RPMI7951 (cell line): Measurements from ENCODE around the gene ADARB1. TPM values are rescaled to one million over a fixed set of nuclear protein-coding genes. Genes with fewer than 3 reads are reported as not detected.
A peak's percentile ranks its signal among the peaks of the same experiment; 100 is the strongest.

ENCODE experiments used
- DNase-seq: peaks from one replicate; pipeline ENCODE4 v3.0.0-alpha.2; 2012; ENCODE audit warnings: low read depth
- total RNA-seq: library from RNA; depleted of rRNA; stranded (reverse); fragments of >200 nt; shearing (Covaris generic); gene quantifications from 2 replicates; pipeline ENCODE4 v1.2.3, GENCODE V29; 2014

ADARB1 gene
- total RNA-seq, 1 experiment from 2014 or later = 1.2 TPM

- DNase-seq = no peak
Measured at GRCh38 chr21:45200031-45200430, 125.7 kb downstream of the ADARB1 start.

DNA sequence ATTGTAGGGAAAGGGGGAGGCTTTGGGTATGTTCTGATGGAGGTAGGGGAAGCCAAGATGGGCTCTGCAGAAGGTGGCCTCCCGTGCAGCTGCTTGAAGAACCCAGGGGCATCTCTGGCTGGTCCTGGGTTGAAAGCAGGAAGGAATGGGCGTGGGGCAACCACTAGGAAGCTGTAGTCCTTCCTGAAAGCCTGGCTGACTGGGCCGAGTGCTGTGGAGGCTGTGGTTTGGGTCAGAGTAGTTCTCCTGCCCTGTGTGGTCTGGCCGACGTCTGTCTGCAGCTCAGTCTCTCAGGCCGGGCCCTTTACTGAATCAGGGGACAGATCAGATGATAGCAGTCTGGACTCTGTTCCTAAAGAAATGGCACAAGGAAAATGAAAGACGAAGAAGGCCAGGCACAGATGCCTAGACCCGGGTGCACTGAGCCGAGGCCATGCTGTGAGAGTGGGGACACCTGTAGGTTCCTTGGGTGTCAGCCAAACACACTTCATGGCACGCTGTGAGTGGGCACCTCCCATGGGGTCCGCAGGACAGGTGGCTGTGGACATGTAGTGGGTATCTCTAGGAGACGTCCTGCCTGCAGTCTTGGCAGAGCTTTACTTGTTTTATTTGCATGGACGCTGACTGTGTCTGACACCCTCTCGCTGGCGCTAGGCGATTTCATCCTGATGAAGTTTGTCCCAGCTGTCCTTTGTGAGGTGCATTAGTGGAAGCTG lies 126.4 kb downstream of the ADARB1 start:
- no peak for DNase-seq

DNA sequence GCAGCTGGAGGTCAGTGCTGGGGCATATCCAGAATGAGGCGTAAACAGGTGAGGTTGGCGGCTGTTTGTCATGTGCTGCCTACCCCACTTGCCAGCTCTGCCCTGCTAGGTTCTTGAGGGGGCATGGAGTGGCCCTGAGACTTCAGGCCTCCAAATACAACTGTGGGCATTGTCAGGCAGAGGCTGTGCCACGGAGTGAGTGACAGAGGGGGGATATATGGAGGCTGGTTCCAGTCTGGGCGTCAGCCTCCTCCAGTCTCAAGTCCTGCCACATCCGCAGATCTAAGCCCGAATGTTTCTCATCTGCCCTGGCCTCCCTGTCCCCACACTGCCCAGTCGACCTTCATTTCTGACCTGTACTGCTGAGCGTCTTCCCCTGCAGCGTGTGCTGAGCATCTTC lies 128.0 kb downstream of the ADARB1 start:
- DNase-seq = no peak

GRCh38 chr21:45202889-45203288 lies 128.5 kb downstream of the ADARB1 start:
- no peak for DNase-seq

- DNase-seq = no peak
Measured at GRCh38 chr21:45203983-45204382, 129.6 kb downstream of the ADARB1 start.

GRCh38 chr21:45204395-45204794 lies 130.0 kb downstream of the ADARB1 start:
- no peak for DNase-seq

GRCh38 chr21:45207839-45208626 lies 133.7 kb downstream of the ADARB1 start:
- DNase-seq = no peak

- DNase-seq = no peak
Measured at GRCh38 chr21:45208627-45208951, 134.2 kb downstream of the ADARB1 start.

GRCh38 chr21:45209046-45209445 lies 134.7 kb downstream of the ADARB1 start:
- DNase-seq = peak; percentile 31

DNA sequence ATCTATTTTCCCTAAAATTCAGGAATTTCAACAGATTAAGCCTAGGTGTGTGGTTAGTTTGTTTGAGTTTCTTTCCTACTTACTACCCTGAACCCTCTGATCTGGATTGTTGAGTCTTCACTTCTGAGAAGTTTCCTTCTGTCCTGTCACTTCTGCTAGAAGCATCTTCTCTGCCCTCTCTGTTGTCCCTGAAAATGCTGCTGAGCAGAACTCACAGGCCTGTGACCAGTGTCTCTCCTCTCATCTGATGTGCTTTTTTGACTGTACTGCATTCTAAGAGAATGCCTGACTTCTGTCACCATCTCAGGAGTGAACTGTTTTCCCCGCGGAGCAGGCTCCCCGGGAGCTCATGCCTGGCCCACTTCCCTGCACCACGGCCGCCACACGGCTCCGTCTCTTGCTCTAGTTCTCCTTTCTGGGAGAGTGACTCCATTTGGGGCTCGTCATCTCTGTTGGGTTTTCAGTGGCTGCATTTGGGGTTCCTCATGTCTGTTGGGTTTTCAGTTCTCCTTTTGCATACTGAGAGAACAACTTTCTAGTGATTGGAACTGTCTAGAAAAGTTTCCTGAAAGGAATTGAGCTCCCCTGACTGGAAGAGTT lies 135.4 kb downstream of the ADARB1 start:
- no peak for DNase-seq

DNA sequence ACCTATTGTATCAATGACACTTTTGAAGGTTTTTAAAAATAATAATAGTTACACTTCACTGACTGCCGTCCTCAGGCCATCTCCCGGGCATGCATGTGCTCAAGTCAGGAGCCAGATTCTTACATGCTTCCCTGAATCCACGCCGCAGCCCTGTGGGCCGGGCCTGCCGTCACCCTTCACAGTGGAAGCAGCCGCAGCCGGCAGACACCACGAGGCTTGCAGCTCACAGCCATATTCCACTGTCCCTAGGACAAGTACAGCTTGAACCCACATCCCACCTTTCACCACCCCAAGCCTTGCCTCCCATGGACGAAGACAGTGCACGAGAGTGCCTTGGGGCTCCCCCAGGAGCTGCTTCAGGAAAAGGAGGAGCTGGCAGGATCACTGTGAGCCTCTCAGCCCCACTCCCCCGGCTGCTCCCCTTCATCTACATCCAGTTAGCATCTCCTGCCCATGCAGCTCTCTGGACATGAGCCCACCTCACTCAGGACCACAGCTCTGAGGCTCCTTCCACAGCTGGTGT lies 136.1 kb downstream of the ADARB1 start:
- DNase-seq = no peak

DNA sequence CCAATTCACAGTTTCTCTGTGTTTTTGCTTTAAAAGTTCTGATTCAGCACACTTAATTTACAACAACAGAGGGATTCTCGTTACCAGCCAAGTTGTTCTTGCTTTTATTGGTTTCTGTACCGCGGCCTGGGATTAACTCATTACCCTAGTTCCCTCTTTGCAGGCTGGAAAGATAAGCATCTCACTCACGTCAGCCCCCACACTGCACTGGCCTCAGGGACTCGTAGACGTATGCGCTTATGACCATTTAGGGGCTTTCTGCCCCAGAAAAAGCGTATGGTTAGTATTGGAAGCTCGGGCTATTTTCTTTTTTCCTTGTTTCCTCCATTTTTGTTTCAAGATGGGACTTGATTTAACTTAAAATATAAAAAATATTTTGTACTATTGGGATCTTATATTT lies 137.3 kb downstream of the ADARB1 start:
- DNase-seq = no peak

- no peak for DNase-seq
Measured at GRCh38 chr21:45213392-45213791, 139.0 kb downstream of the ADARB1 start.

DNA sequence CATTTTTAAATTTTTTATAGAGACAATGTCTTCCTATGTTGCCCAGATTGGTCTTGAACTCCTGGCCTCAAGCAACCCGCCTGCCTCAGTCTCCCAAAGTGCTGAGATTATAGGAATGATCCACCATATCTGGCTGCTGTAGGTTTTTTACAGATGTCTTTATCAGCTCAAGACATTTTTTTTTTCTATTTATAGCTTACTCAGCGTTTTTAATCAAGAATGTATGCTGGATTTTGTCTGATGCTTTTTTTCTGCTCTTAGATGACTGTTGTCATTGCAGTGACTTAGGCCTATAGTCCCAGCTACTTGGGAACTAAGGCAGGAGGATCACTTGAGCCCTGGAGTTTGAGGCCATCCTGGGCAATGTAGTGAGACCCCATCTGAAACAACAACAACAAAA lies 140.8 kb downstream of the ADARB1 start:
- no peak for DNase-seq

- DNase-seq = no peak
Measured at GRCh38 chr21:45217010-45217409, 142.6 kb downstream of the ADARB1 start.

DNA sequence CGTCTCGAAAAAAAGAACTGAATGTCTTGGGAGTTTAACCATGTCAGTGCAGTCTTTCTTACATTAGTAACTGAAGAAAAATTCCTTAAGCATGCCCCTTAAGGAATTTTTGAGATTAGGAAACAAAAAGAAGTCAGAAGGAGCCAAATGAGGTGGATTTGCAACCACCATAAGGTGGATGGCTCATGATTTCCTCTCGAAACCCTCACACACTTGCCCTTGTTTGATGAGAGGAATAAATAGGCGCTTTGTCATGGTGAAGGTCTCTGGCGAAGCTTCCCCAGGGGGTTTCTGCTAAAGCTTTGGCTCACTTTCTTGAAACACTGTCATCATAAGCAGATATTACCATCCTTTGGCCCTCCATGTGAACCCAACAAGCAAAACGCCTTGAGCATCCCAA lies 145.1 kb downstream of the ADARB1 start:
- DNase-seq = peak; percentile 41

DNA sequence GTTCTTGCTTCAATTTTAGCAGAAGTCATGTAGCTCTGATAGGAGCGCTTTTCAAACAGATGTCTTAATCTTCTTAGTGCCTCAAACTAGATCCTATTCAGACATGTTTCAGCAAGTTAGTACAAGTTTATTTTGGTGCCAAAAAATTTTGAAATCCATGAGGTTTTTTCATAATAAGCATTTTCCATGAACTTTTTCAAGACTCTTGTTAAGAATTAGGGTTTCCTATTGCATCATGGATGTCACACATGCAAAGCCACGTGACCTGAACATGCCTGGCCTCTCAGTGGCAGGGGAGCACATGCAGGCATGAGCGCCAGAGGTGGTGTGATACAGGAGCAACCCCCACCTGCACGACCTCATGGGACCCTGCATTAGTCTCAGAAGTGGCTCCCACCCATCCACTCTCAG lies 145.7 kb downstream of the ADARB1 start:
- no peak for DNase-seq

- DNase-seq = no peak
Measured at GRCh38 chr21:45220714-45221490, 146.5 kb downstream of the ADARB1 start.

- no peak for DNase-seq
Measured at GRCh38 chr21:45222001-45222400, 147.6 kb downstream of the ADARB1 start.

DNA sequence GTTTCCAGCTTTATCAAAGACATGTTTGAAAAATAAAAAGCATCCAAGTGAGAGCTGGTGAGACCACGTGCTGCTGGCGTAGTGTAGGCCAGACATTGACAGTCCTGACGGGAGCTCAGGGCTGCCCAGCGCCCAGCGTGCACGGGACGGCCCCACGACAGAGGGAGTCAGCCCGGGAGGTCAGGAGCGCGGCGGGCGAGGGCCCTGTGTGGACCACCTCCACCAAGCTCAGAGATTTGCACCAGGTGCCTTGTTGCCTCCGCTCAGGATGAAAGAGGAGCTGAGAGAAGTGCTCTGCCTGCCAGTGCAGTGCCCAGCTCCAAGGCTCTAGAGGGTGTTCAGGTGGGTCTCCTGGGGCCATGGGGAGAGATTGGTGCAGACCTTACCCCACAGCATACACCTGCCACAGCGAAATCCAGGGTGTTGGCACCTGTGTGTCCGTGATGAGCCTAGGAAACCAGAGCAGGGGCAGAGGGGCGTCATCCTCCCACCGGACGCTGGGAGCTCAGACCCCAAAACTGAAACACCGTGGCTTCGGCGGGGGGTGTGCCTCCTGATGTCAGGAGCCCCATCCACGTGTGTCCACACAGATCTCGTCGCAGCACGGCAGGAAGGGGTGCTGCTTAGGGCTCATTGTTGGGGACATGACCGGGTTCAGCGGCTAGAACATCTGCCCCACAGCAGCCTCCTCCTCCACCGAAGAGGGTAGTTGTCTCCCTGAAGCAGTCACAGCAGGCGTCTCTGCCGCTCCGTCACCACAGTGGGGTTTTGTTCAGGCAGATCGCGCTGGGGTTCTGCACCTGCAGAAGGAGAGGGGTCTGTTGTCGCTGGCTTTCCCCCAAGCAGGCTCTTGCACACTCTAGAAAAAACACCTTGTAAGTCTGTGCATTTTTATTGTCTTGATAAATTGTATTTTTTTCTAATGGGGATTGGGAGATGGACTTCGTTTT lies 149.1 kb downstream of the ADARB1 start:
- no peak for DNase-seq
